ENCODE data around the gene NR1I2. TPM values are rescaled to one million over a fixed set of nuclear protein-coding genes. Genes with fewer than 3 reads are reported as not detected.
A peak's percentile ranks its signal among the peaks of the same experiment; 100 is the strongest.

Gene NR1I2
- total and polyA plus RNA-seq, 8 donors, result 0.12 to 0.91 (median 0.44) TPM

GRCh38 chr3:119834754-119835370 lies 53.0 kb downstream of the NR1I2 start:
- DNase-seq (no peak), ATAC-seq (peak; percentile 36)
- peaks cover 0 to 4% of the 10 kb centered on the region in 2 donors for H3K4me1 ChIP-seq
- H3K27ac ChIP-seq, result no peak overlapping the region
- H3K27me3 ChIP-seq, result no peaks in the 10 kb centered on the region
- intact Hi-C loops (cut with DNase I), result no loop called here
- TF ChIP-seq CTCF (IDR thresholded peaks at IDR 0.05), result no peak
- no peaks in the 10 kb centered on the region for H3K9me3 ChIP-seq
- H3K36me3 ChIP-seq, result no peaks in the 10 kb centered on the region
- H3K4me3 ChIP-seq, result no peak overlapping the region

- Histone ChIP-seq H3K4me1 (peaks cover 0 to 4% of the 10 kb centered on the region in 2 donors), H3K9me3 (no peaks in the 10 kb centered on the region), H3K27ac (no peak overlapping the region), H3K36me3 (no peaks in the 10 kb centered on the region), H3K4me3 (no peak overlapping the region), H3K27me3 (no peaks in the 10 kb centered on the region)
- no peak for DNase-seq
- no peak for TF ChIP-seq CTCF (IDR thresholded peaks at IDR 0.05)
- ATAC-seq, result no peak
- intact Hi-C loops (cut with DNase I), result no loop called here
Measured at GRCh38 chr3:119835556-119835955, 53.7 kb downstream of the NR1I2 start.

- no peak overlapping the region for H3K4me3 ChIP-seq
- ATAC-seq (no peak), DNase-seq (no peak)
- H3K36me3 ChIP-seq, result peaks cover 0 to 11% of the 10 kb centered on the region in 2 donors
- no peak overlapping the region for H3K27ac ChIP-seq
- H3K27me3 ChIP-seq, result no peaks in the 10 kb centered on the region
- H3K4me1 ChIP-seq, result no peaks in the 10 kb centered on the region
- no peaks in the 10 kb centered on the region for H3K9me3 ChIP-seq
- TF ChIP-seq CTCF (IDR thresholded peaks at IDR 0.05), result no peak
- intact Hi-C loops (cut with DNase I), result no loop called here
Measured at GRCh38 chr3:119841808-119842471, 60.0 kb downstream of the NR1I2 start.

GRCh38 chr3:119849126-119849525 lies 67.2 kb downstream of the NR1I2 start:
- no peaks in the 10 kb centered on the region for H3K9me3 ChIP-seq
- no peaks in the 10 kb centered on the region for H3K27me3 ChIP-seq
- H3K36me3 ChIP-seq, result no peaks in the 10 kb centered on the region
- ATAC-seq (no peak), DNase-seq (no peak)
- H3K4me1 ChIP-seq, result no peaks in the 10 kb centered on the region
- no peak overlapping the region for H3K27ac ChIP-seq
- no peak overlapping the region for H3K4me3 ChIP-seq
- intact Hi-C loops (cut with DNase I), result no loop called here
- no peak for TF ChIP-seq CTCF (IDR thresholded peaks at IDR 0.05)

- H3K4me3 ChIP-seq, result no peak overlapping the region
- no peaks in the 10 kb centered on the region for H3K4me1 ChIP-seq
- DNase-seq (no peak), ATAC-seq (no peak)
- H3K9me3 ChIP-seq, result peaks cover 0 to 9% of the 10 kb centered on the region in 2 donors
- TF ChIP-seq CTCF (IDR thresholded peaks at IDR 0.05), result no peak
- intact Hi-C loops (cut with DNase I), result no loop called here
- H3K27me3 ChIP-seq, result no peaks in the 10 kb centered on the region
- peaks cover 0 to 35% of the 10 kb centered on the region in 2 donors for H3K36me3 ChIP-seq
- H3K27ac ChIP-seq, result no peak overlapping the region
Measured at GRCh38 chr3:119856695-119857094, 74.8 kb downstream of the NR1I2 start.
